NCI-H2107 treated with DMSO at 0.1 percent for 48 hours (cell line): ENCODE measurements around the gene RNF6.

Experiments
- DNase-seq: peaks from one replicate; lab custom pipeline; 2025; ENCODE audit not compliant: unreplicated experiment; lab: John Stamatoyannopoulos, UW

Gene RNF6

GRCh38 chr13:26168237-26168814 lies 53.8 kb downstream of the RNF6 start:
- DNase-seq, result no peak

GRCh38 chr13:26163812-26164211 lies 58.3 kb downstream of the RNF6 start:
- no peak for DNase-seq
